GM21786 (cell line): ENCODE measurements around the gene WRAP53.
A peak's percentile ranks its signal among the peaks of the same experiment; 100 is the strongest.

Experiments
- ATAC-seq: cut with Tn5 transposase; IDR thresholded peaks from one replicate; pipeline ENCODE4 v1.9.1; 2021; ENCODE audit not compliant: unreplicated experiment

WRAP53 gene

GRCh38 chr17:7677388-7678067 lies 10.7 kb upstream of the WRAP53 start:
- ATAC-seq: no peak

- no peak for ATAC-seq
These were observed 3.3 kb upstream of the WRAP53 start for GRCh38 chr17:7684851-7685532.

- ATAC-seq: peak; percentile 54
These were observed 2.6 kb upstream of the WRAP53 start for GRCh38 chr17:7685533-7686221.

- ATAC-seq: peak; percentile 48
These were observed 1.8 kb upstream of the WRAP53 start for GRCh38 chr17:7686222-7687071.

GRCh38 chr17:7687072-7687907 lies 987 bp upstream of the WRAP53 start, which contains the start of gene TP53:
Gene TP53, minus strand, starts transcription at chr17:7687490. Its CDS starts 10,896 bp downstream, at chr17:7676594.
- ATAC-seq: no peak

- ATAC-seq: no peak
These were observed 585 bp downstream of the WRAP53 start for GRCh38 chr17:7688808-7689316.

- no peak for ATAC-seq
These were observed 7.3 kb downstream of the WRAP53 start for GRCh38 chr17:7695586-7695985.

GRCh38 chr17:7697828-7698588 lies 9.7 kb downstream of the WRAP53 start:
- ATAC-seq: no peak

- ATAC-seq: no peak
These were observed 12.2 kb downstream of the WRAP53 start for GRCh38 chr17:7700510-7700909.

- ATAC-seq: no peak
These were observed 13.4 kb downstream of the WRAP53 start for GRCh38 chr17:7701681-7702080.

GRCh38 chr17:7702776-7703175 lies 14.5 kb downstream of the WRAP53 start:
- ATAC-seq: no peak

GRCh38 chr17:7703584-7704479 lies 15.6 kb downstream of the WRAP53 start:
- no peak for ATAC-seq

- no peak for ATAC-seq
These were observed 16.5 kb downstream of the WRAP53 start, which contains the start of gene EFNB3 for GRCh38 chr17:7704601-7705268. Gene EFNB3, plus strand, starts transcription at chr17:7705202. Its CDS starts 397 bp downstream, at chr17:7705599.

GRCh38 chr17:7705269-7706255 lies 17.3 kb downstream of the WRAP53 start:
- no peak for ATAC-seq

GRCh38 chr17:7706631-7707354 lies 18.5 kb downstream of the WRAP53 start:
- ATAC-seq: no peak

- no peak for ATAC-seq
These were observed 19.2 kb downstream of the WRAP53 start for GRCh38 chr17:7707446-7707845.
